Caco-2 (cell line): ENCODE measurements around the gene TMED5. TPM values are rescaled to one million over a fixed set of nuclear protein-coding genes. Genes with fewer than 3 reads are reported as not detected.

Experiments used
- BruUV-seq: library from RNA; stranded (reverse); fragments of 400-500 nt; replicated peaks from 2 replicates; lab custom pipeline; 2021; lab: Mats Ljungman, UMichigan
- CTCF ChIA-PET: fragments of 300-600 bp; sonication (Branson Sonifier 250); formaldehyde crosslinking; loops from one replicate; lab custom pipeline; 2022; ENCODE audit warnings: antibody characterized with exemption; lab: Charles Lee
- POLR2A ChIA-PET: fragments of 300-600 bp; sonication (Branson Sonifier 250); formaldehyde crosslinking; loops from one replicate; lab custom pipeline; 2022; ENCODE audit warnings: antibody characterized with exemption; lab: Charles Lee
- DNase-seq, 2 experiments: peaks; one replicate each; pipeline versions ENCODE4 v3.0.0 to v3.0.0-alpha.2; 2020 to 2022
- H3K27me3 ChIP-seq: replicated peaks from 2 replicates; pipeline ENCODE4 v1.6.0; 2011; ENCODE audit warnings: low read length; ENCODE audit not compliant: control insufficient read depth, insufficient read depth
- H3K36me3 ChIP-seq: 2 replicates; pipeline ENCODE4 v1.5.1; 2011; ENCODE audit warnings: low read length; ENCODE audit not compliant: control insufficient read depth, insufficient read depth
- H3K4me1 ChIP-seq: fragments of 250-450 bp; sonication (Bioruptor Pico); 2 replicates; pipeline ENCODE4 v1.5.1; 2020; ENCODE audit warnings: mild to moderate bottlenecking
- H3K4me3 ChIP-seq: 2 replicates; pipeline ENCODE4 v1.5.1; 2011; ENCODE audit warnings: low read depth, mild to moderate bottlenecking, control low read depth, low read length
- H3K9me3 ChIP-seq: fragments of 250-450 bp; sonication (Bioruptor Pico); 2 replicates; pipeline ENCODE4 v1.5.1; 2020; ENCODE audit warnings: mild to moderate bottlenecking, moderate library complexity
- H3K27ac Mint-ChIP-seq: one replicate; pipeline ENCODE4 v1.8.0; 2022; ENCODE audit warnings: mixed read lengths; ENCODE audit not compliant: unreplicated experiment
- H3K27me3 Mint-ChIP-seq: one replicate; pipeline ENCODE4 v1.8.0; 2022; ENCODE audit warnings: mixed read lengths; ENCODE audit not compliant: insufficient read depth, unreplicated experiment
- H3K36me3 Mint-ChIP-seq: one replicate; pipeline ENCODE4 v1.8.0; 2022; ENCODE audit warnings: mild to moderate bottlenecking, mixed read lengths; ENCODE audit not compliant: insufficient read depth, unreplicated experiment
- H3K4me1 Mint-ChIP-seq: one replicate; pipeline ENCODE4 v1.8.0; 2022; ENCODE audit warnings: low read depth, mixed read lengths; ENCODE audit not compliant: unreplicated experiment
- H3K4me3 Mint-ChIP-seq: one replicate; pipeline ENCODE4 v1.8.0; 2022; ENCODE audit warnings: mild to moderate bottlenecking, moderate library complexity, mixed read lengths; ENCODE audit not compliant: unreplicated experiment
- H3K9me3 Mint-ChIP-seq: one replicate; pipeline ENCODE4 v1.8.0; 2022; ENCODE audit warnings: mixed read lengths; ENCODE audit not compliant: unreplicated experiment
- intact Hi-C: fragments of 100-400 bp; cut with micrococcal nuclease; formaldehyde crosslinking; loops from one replicate; pipeline ENCODE4 v1.10.0; 2022; ENCODE audit not compliant: unreplicated experiment
- total RNA-seq: library from RNA; stranded (reverse); gene quantifications from 2 replicates; pipeline ENCODE4 v1.2.3, GENCODE V29; 2022
- TF ChIP-seq, protein P1 (sequence below), 2 experiments: fragments of 200-600 bp in 1 of 2; IDR thresholded peaks; 1 replicate in 1 of 2; 2 replicates in 1 of 2; pipeline versions ENCODE4 v1.5.1 to v1.8.0; 2011 to 2022; ENCODE audit warnings: antibody characterized with exemption in 1 of 2, control low read depth in 1 of 2, inconsistent platforms in 1 of 2, low read depth in 1 of 2, low read length in 1 of 2, mild to moderate bottlenecking in 1 of 2, moderate library complexity in 1 of 2; ENCODE audit not compliant: insufficient read depth in 1 of 2, severe bottlenecking in 1 of 2, unreplicated experiment in 1 of 2

Gene TMED5
- total RNA-seq, 1 experiment from 2014 or later = 52.6 TPM

DNA sequence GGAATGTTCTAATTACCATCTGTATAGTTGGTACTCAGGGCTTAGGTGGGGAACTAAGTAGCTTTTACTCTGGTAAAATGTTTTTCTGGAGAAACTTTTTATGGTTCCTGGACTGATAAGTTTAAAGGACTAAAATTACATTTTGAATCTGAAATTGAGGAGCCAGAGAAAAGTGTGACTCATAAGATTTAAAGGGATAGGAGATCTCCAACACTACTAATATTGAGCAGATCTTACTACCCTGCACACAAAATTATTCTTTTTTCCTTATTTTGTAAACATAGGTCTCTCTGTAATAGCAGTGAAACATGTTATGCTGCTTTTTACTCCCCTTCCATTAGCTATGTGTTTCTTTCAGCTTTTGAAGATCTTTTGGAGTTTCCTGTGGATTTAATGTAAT, 68.7 kb downstream of the TMED5 start:
- no peaks in the 10 kb centered on the region for H3K27me3 Mint-ChIP-seq
- H3K36me3 Mint-ChIP-seq = peaks cover 31% of the 10 kb centered on the region
- BruUV-seq = no TSS peak
- no peak overlapping the region for H3K4me3 Mint-ChIP-seq
- H3K9me3 Mint-ChIP-seq = no peaks in the 10 kb centered on the region
- TF ChIP-seq, protein P1, sequence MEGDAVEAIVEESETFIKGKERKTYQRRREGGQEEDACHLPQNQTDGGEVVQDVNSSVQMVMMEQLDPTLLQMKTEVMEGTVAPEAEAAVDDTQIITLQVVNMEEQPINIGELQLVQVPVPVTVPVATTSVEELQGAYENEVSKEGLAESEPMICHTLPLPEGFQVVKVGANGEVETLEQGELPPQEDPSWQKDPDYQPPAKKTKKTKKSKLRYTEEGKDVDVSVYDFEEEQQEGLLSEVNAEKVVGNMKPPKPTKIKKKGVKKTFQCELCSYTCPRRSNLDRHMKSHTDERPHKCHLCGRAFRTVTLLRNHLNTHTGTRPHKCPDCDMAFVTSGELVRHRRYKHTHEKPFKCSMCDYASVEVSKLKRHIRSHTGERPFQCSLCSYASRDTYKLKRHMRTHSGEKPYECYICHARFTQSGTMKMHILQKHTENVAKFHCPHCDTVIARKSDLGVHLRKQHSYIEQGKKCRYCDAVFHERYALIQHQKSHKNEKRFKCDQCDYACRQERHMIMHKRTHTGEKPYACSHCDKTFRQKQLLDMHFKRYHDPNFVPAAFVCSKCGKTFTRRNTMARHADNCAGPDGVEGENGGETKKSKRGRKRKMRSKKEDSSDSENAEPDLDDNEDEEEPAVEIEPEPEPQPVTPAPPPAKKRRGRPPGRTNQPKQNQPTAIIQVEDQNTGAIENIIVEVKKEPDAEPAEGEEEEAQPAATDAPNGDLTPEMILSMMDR (IDR thresholded peaks at IDR 0.05; ENCODE audit: insufficient read depth in 1 of 2, low read depth in 1 of 2, low read length in 1 of 2, severe bottlenecking in 1 of 2, unreplicated experiment in 1 of 2) = no peak
- ChIA-PET CTCF (no interaction called here), POLR2A (interaction anchor here (0.6 kb wide), 1 partner anchor 208 kb away, joined by 3 read pairs; no protein-coding TSS in a partner anchor)
- intact Hi-C loops = no loop called here
- no peak for DNase-seq
- H3K36me3 ChIP-seq = no peaks in the 10 kb centered on the region
- no peak overlapping the region for H3K4me3 ChIP-seq
- H3K4me1 Mint-ChIP-seq = peaks cover 21% of the 10 kb centered on the region
- H3K9me3 ChIP-seq = no peaks in the 10 kb centered on the region
- H3K27me3 ChIP-seq = no peaks in the 10 kb centered on the region
- no peak overlapping the region for H3K27ac Mint-ChIP-seq
- peaks cover 13% of the 10 kb centered on the region for H3K4me1 ChIP-seq

DNA sequence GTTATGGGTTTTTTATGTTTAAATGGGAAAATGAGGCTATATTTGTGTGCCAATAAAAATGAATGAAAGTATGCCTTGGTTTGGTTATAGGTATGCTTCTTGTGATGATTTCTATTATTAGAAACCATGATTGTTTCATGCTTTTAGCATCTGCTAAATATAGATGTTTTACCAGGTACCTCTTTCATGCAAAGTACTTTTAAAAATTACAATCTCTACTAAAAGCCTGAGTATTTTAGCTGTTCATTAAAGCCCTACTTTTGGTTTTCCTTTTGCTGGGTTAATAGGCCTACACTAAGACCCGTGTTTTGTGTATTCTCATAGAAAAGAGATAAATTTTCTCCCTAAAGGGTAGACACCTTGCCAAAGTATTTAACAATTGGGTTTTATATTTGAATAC, 69.1 kb downstream of the TMED5 start:
- TF ChIP-seq, protein P1 (IDR thresholded peaks at IDR 0.05; ENCODE audit: insufficient read depth in 1 of 2, low read depth in 1 of 2, low read length in 1 of 2, severe bottlenecking in 1 of 2, unreplicated experiment in 1 of 2) = no peak
- H3K36me3 Mint-ChIP-seq = peaks cover 29% of the 10 kb centered on the region
- H3K36me3 ChIP-seq = no peaks in the 10 kb centered on the region
- H3K9me3 ChIP-seq = no peaks in the 10 kb centered on the region
- H3K4me3 Mint-ChIP-seq = no peak overlapping the region
- no peaks in the 10 kb centered on the region for H3K27me3 Mint-ChIP-seq
- POLR2A ChIA-PET = interaction anchor here (0.6 kb wide), 1 partner anchor 207 kb away, joined by 3 read pairs; no protein-coding TSS in a partner anchor
- no peaks in the 10 kb centered on the region for H3K27me3 ChIP-seq
- BruUV-seq = no TSS peak
- H3K4me1 Mint-ChIP-seq = peaks cover 21% of the 10 kb centered on the region
- no peak for DNase-seq
- intact Hi-C loops = no loop called here
- H3K4me1 ChIP-seq = peaks cover 13% of the 10 kb centered on the region
- no peaks in the 10 kb centered on the region for H3K9me3 Mint-ChIP-seq
- CTCF ChIA-PET = no interaction called here
- H3K27ac Mint-ChIP-seq = no peak overlapping the region
- H3K4me3 ChIP-seq = no peak overlapping the region

DNA sequence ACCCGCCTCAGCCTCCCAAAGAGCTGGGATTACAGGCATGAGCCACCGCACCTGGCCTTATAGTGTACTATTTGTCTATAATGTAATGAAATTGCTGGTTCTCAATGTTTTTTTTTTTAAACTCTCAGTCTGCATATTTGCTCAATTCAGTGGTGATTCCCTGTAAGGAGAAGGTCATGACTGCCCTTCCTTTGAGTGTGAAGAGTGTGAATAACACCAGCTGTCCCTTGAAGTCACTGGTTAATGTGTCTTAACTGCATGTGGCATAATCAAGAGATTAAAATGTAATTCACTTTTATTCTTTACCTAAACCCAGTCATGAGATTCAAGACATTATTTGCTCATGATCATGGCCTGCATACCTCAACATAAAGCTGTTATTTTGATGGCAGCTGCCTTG, 70.6 kb downstream of the TMED5 start:
- H3K27ac Mint-ChIP-seq = no peak overlapping the region
- H3K4me1 ChIP-seq = peaks cover 7% of the 10 kb centered on the region
- no peaks in the 10 kb centered on the region for H3K27me3 Mint-ChIP-seq
- no peak overlapping the region for H3K4me3 Mint-ChIP-seq
- H3K4me3 ChIP-seq = no peak overlapping the region
- H3K36me3 ChIP-seq = no peaks in the 10 kb centered on the region
- H3K36me3 Mint-ChIP-seq = peaks cover 31% of the 10 kb centered on the region
- no peaks in the 10 kb centered on the region for H3K9me3 ChIP-seq
- no peaks in the 10 kb centered on the region for H3K27me3 ChIP-seq
- ChIA-PET CTCF (no interaction called here), POLR2A (no interaction called here)
- no peaks in the 10 kb centered on the region for H3K9me3 Mint-ChIP-seq
- H3K4me1 Mint-ChIP-seq = peaks cover 14% of the 10 kb centered on the region
- TF ChIP-seq, protein P1 (IDR thresholded peaks at IDR 0.05; ENCODE audit: insufficient read depth in 1 of 2, low read depth in 1 of 2, low read length in 1 of 2, severe bottlenecking in 1 of 2, unreplicated experiment in 1 of 2) = no peak
- intact Hi-C loops = no loop called here
- BruUV-seq = no TSS peak
- no peak for DNase-seq
